OCI-LY3 (cell line): Measurements from ENCODE around the gene VAV3.

Source experiments
- H2AFZ ChIP-seq: fragments of 200-600, 300-600 bp; shearing (Covaris generic); 2 replicates; pipeline ENCODE4 v1.6.0; 2014; ENCODE audit warnings: antibody characterized with exemption, low read depth, low read length
- H3K27ac ChIP-seq: fragments of 200-600, 300-600 bp; sonication (generic); 2 replicates; pipeline ENCODE4 v1.5.1; 2014; ENCODE audit warnings: mild to moderate bottlenecking, low read length, moderate library complexity, mixed read lengths
- H3K27me3 ChIP-seq: fragments of 200-600, 300-600 bp; sonication (generic); 2 replicates; pipeline ENCODE4 v1.6.1; 2014; ENCODE audit warnings: low read depth, low read length, mixed read lengths
- H3K36me3 ChIP-seq: fragments of 200-600, 300-600 bp; sonication (generic); replicated peaks from 2 replicates; pipeline ENCODE3; 2014; ENCODE audit warnings: low read depth, low read length, mixed read lengths
- H3K4me1 ChIP-seq: fragments of 300-600, 200-600 bp; sonication (generic); 2 replicates; pipeline ENCODE4 v1.6.1; 2014; ENCODE audit warnings: low read length, mixed read lengths
- H3K4me2 ChIP-seq: fragments of 200-600, 300-600 bp; sonication (generic); 2 replicates; pipeline ENCODE4 v1.6.1; 2014; ENCODE audit warnings: low read length, mixed read lengths
- H3K4me3 ChIP-seq: fragments of 300-600, 200-600 bp; sonication (generic); 2 replicates; pipeline ENCODE4 v1.5.1; 2014; ENCODE audit warnings: antibody characterized with exemption, mild to moderate bottlenecking, low read length, moderate library complexity
- H3K79me2 ChIP-seq: fragments of 300-600, 200-600 bp; shearing (Covaris generic); 2 replicates; pipeline ENCODE4 v1.6.1; 2014; ENCODE audit warnings: mild to moderate bottlenecking, low read length, mixed read lengths
- H3K9ac ChIP-seq: fragments of 300-600, 200-600 bp; shearing (Covaris generic); 2 replicates; pipeline ENCODE4 v1.6.0; 2014; ENCODE audit warnings: mild to moderate bottlenecking, low read length, moderate library complexity
- H3K9me3 ChIP-seq: fragments of 200-600, 300-600 bp; shearing (Covaris generic); 2 replicates; pipeline ENCODE4 v1.6.1; 2014; ENCODE audit warnings: low read length, mixed read lengths; ENCODE audit not compliant: insufficient read depth
- H4K20me1 ChIP-seq: fragments of 200-600, 300-600 bp; sonication (generic); 2 replicates; pipeline ENCODE4 v1.6.1; 2016; ENCODE audit warnings: low read length, mixed read lengths; ENCODE audit not compliant: insufficient read depth
- CTCF ChIP-seq: fragments of 200-600, 300-600 bp; sonication (generic); IDR thresholded peaks from 2 replicates; pipeline ENCODE4 v1.5.1; 2014; ENCODE audit warnings: antibody characterized with exemption, low read length, low read depth
- EZH2phosphoT487 ChIP-seq: fragments of 200-600 bp; shearing (Covaris generic); IDR thresholded peaks from 2 replicates; pipeline ENCODE4 v1.6.1; 2018; ENCODE audit warnings: antibody characterized with exemption, mixed run types, low read depth

Gene VAV3

GRCh38 chr1:107954719-107955415 is 10.1 kb downstream of the VAV3 start:
- no peak overlapping the region for H3K27ac ChIP-seq
- H3K4me3 ChIP-seq = no peak overlapping the region
- no peaks in the 10 kb centered on the region for H3K79me2 ChIP-seq
- H3K36me3 ChIP-seq = no peaks in the 10 kb centered on the region
- H3K9me3 ChIP-seq = no peaks in the 10 kb centered on the region
- 0 out of 2 replicates have a peak, but pooled peaks cover 16% of the 10 kb centered on the region for H3K27me3 ChIP-seq
- no peaks in the 10 kb centered on the region for H4K20me1 ChIP-seq
- H2AFZ ChIP-seq = no peak overlapping the region
- TF ChIP-seq EZH2phosphoT487 (no peak), CTCF (no peak)
- H3K9ac ChIP-seq = no peak overlapping the region
- H3K4me1 ChIP-seq = peaks cover 32% of the 10 kb centered on the region
- H3K4me2 ChIP-seq = no peak overlapping the region

GRCh38 chr1:107954126-107954525 is 10.9 kb downstream of the VAV3 start:
- no peak overlapping the region for H2AFZ ChIP-seq
- H3K4me3 ChIP-seq = no peak overlapping the region
- no peak overlapping the region for H3K9ac ChIP-seq
- no peaks in the 10 kb centered on the region for H3K36me3 ChIP-seq
- H3K79me2 ChIP-seq = no peaks in the 10 kb centered on the region
- no peaks in the 10 kb centered on the region for H4K20me1 ChIP-seq
- H3K9me3 ChIP-seq = no peaks in the 10 kb centered on the region
- no peak overlapping the region for H3K4me2 ChIP-seq
- TF ChIP-seq EZH2phosphoT487 (no peak), CTCF (no peak)
- H3K27ac ChIP-seq = no peak overlapping the region
- H3K27me3 ChIP-seq = 0 out of 2 replicates have a peak, but pooled peaks cover 16% of the 10 kb centered on the region
- peaks cover 40% of the 10 kb centered on the region for H3K4me1 ChIP-seq

GRCh38 chr1:107953556-107953955 is 11.4 kb downstream of the VAV3 start:
- no peak overlapping the region for H3K27ac ChIP-seq
- no peaks in the 10 kb centered on the region for H3K79me2 ChIP-seq
- no peak overlapping the region for H3K4me2 ChIP-seq
- H3K4me3 ChIP-seq = no peak overlapping the region
- H3K9me3 ChIP-seq = no peaks in the 10 kb centered on the region
- H2AFZ ChIP-seq = no peak overlapping the region
- peaks cover 45% of the 10 kb centered on the region for H3K4me1 ChIP-seq
- H3K27me3 ChIP-seq = 0 out of 2 replicates have a peak, but pooled peaks cover 16% of the 10 kb centered on the region
- H4K20me1 ChIP-seq = no peaks in the 10 kb centered on the region
- TF ChIP-seq EZH2phosphoT487 = no peak
- TF ChIP-seq CTCF = no peak
- no peak overlapping the region for H3K9ac ChIP-seq
- no peaks in the 10 kb centered on the region for H3K36me3 ChIP-seq

GRCh38 chr1:107952989-107953388 is 12.0 kb downstream of the VAV3 start:
- H3K4me2 ChIP-seq = no peak overlapping the region
- no peak overlapping the region for H3K27ac ChIP-seq
- TF ChIP-seq EZH2phosphoT487 (no peak), CTCF (no peak)
- H3K79me2 ChIP-seq = no peaks in the 10 kb centered on the region
- H3K4me1 ChIP-seq = peaks cover 46% of the 10 kb centered on the region
- H3K36me3 ChIP-seq = no peaks in the 10 kb centered on the region
- H3K9me3 ChIP-seq = no peaks in the 10 kb centered on the region
- H3K4me3 ChIP-seq = no peak overlapping the region
- no peak overlapping the region for H3K9ac ChIP-seq
- H4K20me1 ChIP-seq = no peaks in the 10 kb centered on the region
- H3K27me3 ChIP-seq = 0 out of 2 replicates have a peak, but pooled peaks cover 16% of the 10 kb centered on the region
- H2AFZ ChIP-seq = no peak overlapping the region
